ENCODE results near the gene ZMAT3.
"Not testable (repeated sequence)": the region's sequence is repeated elsewhere in the genome, so short reads cannot be mapped to it uniquely, and the experiment has no call there.

ZMAT3 gene, protein sequence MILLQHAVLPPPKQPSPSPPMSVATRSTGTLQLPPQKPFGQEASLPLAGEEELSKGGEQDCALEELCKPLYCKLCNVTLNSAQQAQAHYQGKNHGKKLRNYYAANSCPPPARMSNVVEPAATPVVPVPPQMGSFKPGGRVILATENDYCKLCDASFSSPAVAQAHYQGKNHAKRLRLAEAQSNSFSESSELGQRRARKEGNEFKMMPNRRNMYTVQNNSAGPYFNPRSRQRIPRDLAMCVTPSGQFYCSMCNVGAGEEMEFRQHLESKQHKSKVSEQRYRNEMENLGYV

GRCh38 chr3:179071323-179072099 is at the start of gene ZMAT3:
Gene ZMAT3 (minus strand): TSS chr3:179071809. CDS start chr3:179067752, 4,057 bp downstream.
- DNase-seq (ENCODE audit: low spot score), result peak; percentile 73

DNA sequence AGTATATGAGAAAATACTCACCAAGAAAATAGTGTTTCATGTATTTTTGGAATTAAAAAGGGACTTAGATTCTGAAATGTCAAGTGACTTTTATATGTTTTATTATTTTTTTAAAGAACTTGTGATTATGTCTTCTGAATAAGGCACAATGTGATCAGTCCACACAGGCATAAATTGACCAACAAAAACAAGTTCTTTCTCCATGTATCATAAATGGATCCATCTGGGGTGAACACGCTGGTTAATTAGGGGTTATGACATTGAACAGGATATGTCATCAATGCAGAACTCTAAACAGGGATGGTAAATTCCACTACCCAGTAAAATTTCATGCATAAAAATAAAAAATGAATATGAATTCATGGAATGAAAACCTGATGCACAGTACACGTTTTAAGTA is 45.2 kb upstream of the ZMAT3 start:
- no peak for DNase-seq (ENCODE audit: low spot score)

GRCh38 chr3:179115444-179115843 is 43.8 kb upstream of the ZMAT3 start:
- not testable (repeated sequence) for DNase-seq (ENCODE audit: low spot score)

DNA sequence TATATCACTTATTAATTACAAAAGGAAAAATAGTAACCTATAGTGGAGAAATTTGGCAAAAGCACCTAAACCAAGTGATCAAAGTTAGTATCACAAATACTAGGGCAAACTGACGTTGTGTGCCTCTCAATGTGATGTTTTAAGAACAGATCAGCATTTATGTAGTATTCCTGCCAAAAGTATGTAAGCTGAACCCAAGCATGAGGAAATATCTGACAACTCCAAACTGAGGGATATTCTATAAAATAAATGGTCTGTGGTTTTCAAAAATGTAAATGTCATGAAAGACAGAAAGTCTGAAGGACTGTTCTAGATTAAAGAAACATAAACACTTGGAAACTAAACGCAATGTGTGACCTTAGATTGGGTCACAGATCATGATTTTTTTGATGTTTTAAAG is 42.3 kb upstream of the ZMAT3 start:
- DNase-seq (ENCODE audit: low spot score), result no peak

GRCh38 chr3:179108086-179108485 is 36.5 kb upstream of the ZMAT3 start:
- DNase-seq (ENCODE audit: low spot score), result no peak

DNA sequence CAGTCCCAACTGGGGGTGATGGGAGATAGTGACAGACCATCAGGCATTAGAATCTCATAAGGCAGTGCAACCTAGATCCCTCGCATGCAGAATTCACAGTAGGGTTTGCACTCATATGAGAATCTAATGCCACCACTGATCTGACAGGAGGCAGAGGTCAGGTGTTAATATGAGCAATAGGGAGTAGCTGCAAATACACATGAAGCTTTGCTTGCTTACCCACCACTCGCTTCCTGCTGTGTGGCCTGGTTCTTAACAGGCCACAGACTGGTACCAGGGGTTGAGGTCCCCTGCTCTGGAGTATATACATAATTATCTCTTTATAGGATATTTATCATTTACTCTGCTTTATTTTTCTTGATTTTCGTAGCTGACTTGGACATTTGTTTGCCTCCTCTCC is 36.0 kb upstream of the ZMAT3 start:
- DNase-seq (ENCODE audit: low spot score), result no peak

DNA sequence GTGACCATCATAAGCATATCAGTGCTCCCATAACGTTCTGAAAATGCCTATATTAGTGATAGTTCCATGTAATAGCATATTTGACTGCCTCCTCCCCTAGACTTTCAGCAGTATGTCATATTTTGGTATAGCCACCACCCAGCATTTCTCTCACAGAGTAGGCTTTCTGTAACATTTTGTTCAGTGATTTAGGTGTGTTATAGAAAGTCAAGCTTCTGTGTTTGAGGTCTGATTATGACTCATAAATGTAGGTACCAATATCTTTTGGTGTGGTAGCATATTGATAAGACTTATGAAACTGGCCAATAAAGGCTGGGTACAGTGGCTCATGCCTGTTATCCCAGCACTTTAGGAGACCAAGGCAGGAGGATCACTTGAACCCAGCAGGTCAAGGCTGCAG is 34.3 kb upstream of the ZMAT3 start:
- DNase-seq (ENCODE audit: low spot score), result no peak

DNA sequence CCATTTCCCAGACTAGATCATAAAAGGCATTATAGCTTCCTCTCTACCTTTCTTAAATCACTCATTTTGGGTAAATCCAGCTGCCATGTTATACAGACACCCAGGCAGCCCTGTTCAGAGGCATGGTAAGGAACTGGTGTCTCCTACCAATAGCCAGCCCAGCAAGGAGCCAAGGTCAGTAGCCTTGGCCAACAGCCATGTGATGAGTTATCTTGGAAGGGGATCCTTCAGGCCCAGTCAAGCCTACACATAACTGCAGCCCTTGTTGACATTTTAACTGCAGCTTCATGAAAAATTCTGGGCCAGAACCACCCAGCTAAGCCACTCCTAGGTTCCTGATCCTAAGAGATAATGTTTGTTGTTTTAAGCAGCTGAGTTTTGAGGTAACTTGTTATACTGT is 29.0 kb upstream of the ZMAT3 start:
- no peak for DNase-seq (ENCODE audit: low spot score)

DNA sequence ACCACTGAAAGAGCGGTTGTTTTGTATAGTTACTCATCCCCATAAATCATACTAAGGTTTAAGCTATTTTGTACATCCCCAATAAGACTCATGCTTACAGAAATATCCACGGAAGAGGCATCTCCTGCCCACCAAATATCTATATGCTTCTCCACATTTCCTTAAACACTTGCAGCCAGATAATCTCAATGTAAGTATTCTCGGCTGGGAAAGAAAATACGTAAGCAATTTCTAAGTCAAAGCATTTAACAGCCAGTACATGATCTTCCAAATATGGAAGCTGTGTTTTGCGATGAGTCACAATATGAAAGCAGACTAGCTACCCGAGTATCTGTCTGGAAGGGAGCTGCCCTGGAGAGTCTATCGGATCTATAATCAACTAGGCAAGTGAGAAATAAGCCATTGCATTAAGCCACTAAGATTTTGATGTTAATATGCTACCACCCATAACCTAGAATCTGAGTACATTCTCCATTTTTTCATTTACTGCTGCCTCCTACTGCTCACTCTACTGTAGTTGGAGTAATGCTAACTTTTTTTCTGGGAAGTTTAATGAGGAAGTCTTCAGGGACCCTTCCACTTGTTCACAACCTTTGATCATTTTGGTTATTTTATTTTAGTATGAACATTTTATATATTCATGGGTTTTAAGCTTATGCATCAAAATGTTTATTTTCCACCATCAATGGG is 26.9 kb upstream of the ZMAT3 start:
- no peak for DNase-seq (ENCODE audit: low spot score)

GRCh38 chr3:179093807-179094206 is 22.2 kb upstream of the ZMAT3 start:
- no peak for DNase-seq (ENCODE audit: low spot score)

DNA sequence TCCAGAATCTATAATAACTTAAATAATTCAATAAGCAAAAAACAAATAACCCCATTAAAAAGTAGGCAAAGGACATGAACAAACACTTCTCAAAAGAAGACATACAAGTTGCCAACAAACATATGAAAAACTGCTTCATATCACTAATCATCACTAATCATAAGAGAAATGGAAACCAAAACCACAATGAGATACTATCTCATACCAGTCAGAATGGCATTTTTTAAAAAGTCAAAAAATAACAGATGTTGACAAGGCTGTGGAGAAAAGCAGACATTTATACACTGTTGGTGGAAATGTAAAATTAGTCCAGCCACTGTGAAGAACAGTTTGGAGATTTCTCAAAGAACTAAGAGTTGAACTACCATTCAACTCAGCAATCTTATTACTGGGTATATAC is 19.5 kb upstream of the ZMAT3 start:
- DNase-seq (ENCODE audit: low spot score), result no peak

- peak; percentile 86 for DNase-seq (ENCODE audit: low spot score)
Observed at GRCh38 chr3:179088306-179088705, 16.7 kb upstream of the ZMAT3 start.

- no peak for DNase-seq (ENCODE audit: low spot score)
Observed at GRCh38 chr3:179083977-179084376, 12.4 kb upstream of the ZMAT3 start.

GRCh38 chr3:179082416-179082815 is 10.8 kb upstream of the ZMAT3 start:
- DNase-seq (ENCODE audit: low spot score), result no peak

GRCh38 chr3:179081885-179082284 is 10.3 kb upstream of the ZMAT3 start:
- DNase-seq (ENCODE audit: low spot score), result no peak

DNA sequence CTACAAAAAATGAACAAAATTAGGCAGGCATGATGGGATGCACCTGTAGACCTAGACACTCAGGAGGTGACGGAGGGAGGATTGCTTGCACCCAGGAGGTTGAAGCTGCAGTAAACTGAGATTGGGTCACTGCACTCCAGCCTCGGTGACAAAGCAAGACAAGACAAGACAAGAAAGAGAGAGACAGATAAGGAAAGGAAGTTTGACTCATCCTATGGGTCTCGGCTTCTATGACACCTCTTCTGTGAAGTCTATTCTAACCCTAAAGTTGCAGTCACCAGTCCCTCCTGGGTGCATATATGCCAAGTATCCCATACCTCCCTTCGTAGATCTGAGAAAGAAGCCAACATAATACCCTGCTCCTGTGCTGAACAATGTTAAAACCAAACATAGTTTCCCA is 7.9 kb upstream of the ZMAT3 start:
- DNase-seq (ENCODE audit: low spot score), result no peak

- no peak for DNase-seq (ENCODE audit: low spot score)
Observed at GRCh38 chr3:179076243-179077027, 4.8 kb upstream of the ZMAT3 start.

DNA sequence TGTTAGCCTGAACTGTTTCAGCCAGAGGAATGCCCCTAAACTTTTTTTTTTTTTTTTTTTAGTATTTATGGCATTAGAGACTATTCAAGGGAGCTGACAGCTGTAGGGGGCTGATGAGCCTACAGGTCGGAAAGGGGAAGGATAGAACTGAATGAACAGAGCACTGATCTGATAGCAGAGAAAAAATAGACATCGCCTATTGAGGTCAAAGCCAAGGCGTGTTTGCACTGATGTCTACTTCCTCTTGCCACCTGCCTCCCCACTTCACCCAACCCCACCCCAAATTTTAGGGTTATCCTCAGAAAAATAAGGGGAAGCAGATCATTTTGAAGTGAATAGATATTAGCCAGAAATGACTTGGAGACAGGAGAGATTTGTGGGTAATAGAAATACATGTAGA is 3.0 kb upstream of the ZMAT3 start:
- DNase-seq (ENCODE audit: low spot score), result peak; percentile 30

GRCh38 chr3:179073816-179074215 is 2.2 kb upstream of the ZMAT3 start:
- no peak for DNase-seq (ENCODE audit: low spot score)

DNA sequence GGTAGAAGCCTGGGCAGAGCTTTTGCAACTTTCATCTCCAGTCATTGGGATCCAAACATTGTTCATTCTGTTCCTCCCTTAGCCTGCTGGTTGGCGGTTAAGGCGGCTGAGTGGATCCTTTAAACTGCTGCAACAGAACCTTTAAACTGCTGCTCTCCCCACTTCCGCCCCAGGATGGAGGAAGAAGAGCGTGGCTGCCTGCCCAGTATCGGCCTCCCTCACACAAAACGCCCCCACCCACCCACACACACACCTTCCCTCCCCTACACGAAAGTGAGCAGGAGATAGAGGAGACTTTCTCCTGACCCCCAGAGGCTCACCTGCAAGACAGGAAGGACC is 460 bp upstream of the ZMAT3 start:
- peak; percentile 25 for DNase-seq (ENCODE audit: low spot score)

DNA sequence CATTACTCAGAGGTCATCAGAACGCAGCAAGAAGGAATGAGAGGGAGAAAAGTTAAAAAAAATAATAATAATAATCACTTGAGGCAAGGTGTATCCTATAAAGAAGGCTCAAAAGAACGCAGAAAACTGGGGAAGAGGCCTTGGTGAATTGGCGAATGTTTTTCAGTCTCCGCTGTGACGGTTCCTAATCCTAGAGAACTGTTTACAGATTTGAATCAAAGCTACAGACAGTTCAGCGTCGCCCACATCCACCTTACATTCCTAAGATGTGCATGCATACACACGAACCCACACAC is 634 bp downstream of the ZMAT3 start:
- no peak for DNase-seq (ENCODE audit: low spot score)

DNA sequence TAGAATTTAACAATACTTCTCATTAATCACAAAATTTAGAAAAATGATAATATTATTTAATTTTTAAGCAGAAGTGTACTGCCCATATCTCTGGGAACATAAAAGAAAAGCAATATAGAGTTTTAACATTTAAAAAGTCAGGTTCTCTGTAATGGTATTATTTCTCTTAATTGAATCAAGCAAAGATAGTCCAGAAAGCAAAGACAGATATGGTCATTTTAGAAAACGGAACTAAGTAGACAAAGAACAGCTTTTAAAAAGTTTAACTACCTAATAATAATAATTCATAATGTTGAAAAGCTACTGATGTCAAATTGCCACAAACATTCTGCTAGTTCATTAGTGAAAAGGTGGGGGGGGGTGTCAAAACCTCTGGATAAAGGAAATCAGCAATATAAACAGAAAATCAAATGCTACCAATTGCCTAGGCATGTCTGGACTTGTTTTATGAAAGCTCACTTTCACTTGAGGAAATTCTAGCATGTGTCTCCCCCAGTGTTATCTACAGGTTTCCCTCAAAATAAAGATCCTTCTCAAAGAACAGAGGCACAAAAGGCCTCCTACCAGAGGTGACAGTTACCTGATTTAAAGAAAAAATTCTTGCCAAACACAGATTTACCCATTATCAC is 1.7 kb downstream of the ZMAT3 start:
- no peak for DNase-seq (ENCODE audit: low spot score)
